HFF-Myc (cell line): ENCODE results near the gene DTNA.
A peak's percentile ranks its signal among the peaks of the same experiment; 100 is the strongest.
"Not testable (repeated sequence)": the region's sequence is repeated elsewhere in the genome, so short reads cannot be mapped to it uniquely, and the experiment has no call there.

ENCODE experiments used
- DNase-seq: peaks from one replicate; pipeline ENCODE4 v3.0.0-alpha.2; 2011; ENCODE audit warnings: low read depth; ENCODE audit errors: extremely low read depth
- H3K4me3 ChIP-seq: replicated peaks from 2 replicates; pipeline ENCODE4 v1.5.1; 2011; ENCODE audit warnings: low read depth, mild to moderate bottlenecking, control low read depth, low read length
- CTCF ChIP-seq: IDR thresholded peaks from 2 replicates; pipeline ENCODE4 v1.5.1; 2012; ENCODE audit warnings: mild to moderate bottlenecking, low read depth, low read length, control low read depth; ENCODE audit errors: missing control alignments

Gene DTNA

GRCh38 chr18:34893239-34893638 lies 183.1 kb downstream of the DTNA start:
- DNase-seq: no peak
- TF ChIP-seq CTCF: no peak
- no peak overlapping the region for H3K4me3 ChIP-seq

GRCh38 chr18:34901299-34901698 lies 191.2 kb downstream of the DTNA start:
- DNase-seq: no peak
- no peak overlapping the region for H3K4me3 ChIP-seq
- no peak for TF ChIP-seq CTCF

- no peak overlapping the region for H3K4me3 ChIP-seq
- DNase-seq: no peak
Observed at GRCh38 chr18:34904994-34905393, 194.9 kb downstream of the DTNA start.

GRCh38 chr18:34906985-34907384 lies 196.9 kb downstream of the DTNA start:
- DNase-seq: not testable (repeated sequence)

More at GRCh38 chr18:34904994-34905393, 194.9 kb downstream of the DTNA start:
- no peak for TF ChIP-seq CTCF

GRCh38 chr18:34909637-34910364 lies 199.7 kb downstream of the DTNA start:
- no peak for DNase-seq
- no peak overlapping the region for H3K4me3 ChIP-seq
- no peak for TF ChIP-seq CTCF

More at GRCh38 chr18:34906985-34907384, 196.9 kb downstream of the DTNA start:
- H3K4me3 ChIP-seq: not testable (repeated sequence)

- H3K4me3 ChIP-seq: no peak overlapping the region
- TF ChIP-seq CTCF: no peak
- DNase-seq: no peak
Observed at GRCh38 chr18:34911081-34911480, 201.0 kb downstream of the DTNA start.

- DNase-seq: peak; percentile 95
- no peak overlapping the region for H3K4me3 ChIP-seq
Observed at GRCh38 chr18:34911661-34912384, 201.7 kb downstream of the DTNA start.

More at GRCh38 chr18:34911661-34912384, 201.7 kb downstream of the DTNA start:
- peak; percentile 4 for TF ChIP-seq CTCF
